ENCODE measurements around the gene HCFC1. TPM values are rescaled to one million over a fixed set of nuclear protein-coding genes. Genes with fewer than 3 reads are reported as not detected.

HCFC1 gene
- total and polyA plus RNA-seq, 2 of the 8 experiments (the other 6 are each of a cell fraction or from before 2014, with no cell fraction given), result 24.9 to 117 TPM

DNA sequence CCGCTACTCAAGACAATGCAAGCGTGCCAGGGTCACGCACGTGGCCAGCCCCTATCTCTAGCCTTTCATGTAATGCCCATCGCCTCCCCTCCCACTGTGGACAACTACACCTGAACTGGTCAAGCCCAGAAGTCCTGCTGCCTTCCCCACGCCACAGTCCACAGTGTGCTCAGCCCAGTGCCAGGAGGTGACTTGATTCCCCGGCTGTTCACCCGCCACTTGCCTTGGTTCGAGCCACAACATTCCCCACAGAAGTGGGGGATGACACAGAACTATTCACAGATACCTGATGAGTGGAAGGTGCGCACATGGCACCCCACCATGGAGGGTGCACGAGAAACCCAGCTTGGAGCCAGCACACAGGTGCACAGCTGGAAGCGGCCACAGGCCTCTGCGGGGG lies 52.3 kb downstream of the HCFC1 start:
- no peak overlapping the region for H2BK15ac ChIP-seq (ENCODE audit: low read length)
- no peaks in the 10 kb centered on the region for H3K79me1 ChIP-seq (ENCODE audit: low read depth, low read length)
- no peaks in the 10 kb centered on the region for H3K23me2 ChIP-seq (ENCODE audit: low read depth, low read length)
- no peak overlapping the region for H4K91ac ChIP-seq (replicated peaks; ENCODE audit: insufficient read length, low read length)
- no peak overlapping the region for H4K5ac ChIP-seq (ENCODE audit: insufficient read length, low read depth, low read length)
- no peak overlapping the region for H2AFZ ChIP-seq (ENCODE audit: low read length)
- no peak overlapping the region for H3K9ac ChIP-seq (replicated peaks in 1 of 4; ENCODE audit: extremely low read depth in 1 of 4, low read depth in 3 of 4, low read length in 3 of 4)
- no peak overlapping the region for H3K56ac ChIP-seq (replicated peaks; ENCODE audit: insufficient read length, low read depth, low read length)
- peaks cover 0 to 4% (median 0%) of the 10 kb centered on the region in 4 experiments; a peak in 2 of 7 replicates for H3K4me1 ChIP-seq (replicated peaks in 1 of 4; ENCODE audit: control insufficient read depth in 3 of 4, insufficient read depth in 4 of 4, low read length in 3 of 4)
- 0 out of 8 replicates have a peak, but pooled peaks cover 0 to 2% (median 0%) of the 10 kb centered on the region in 4 experiments for H3K36me3 ChIP-seq (ENCODE audit: control insufficient read depth in 2 of 4, insufficient read depth in 4 of 4, low read length in 3 of 4)
- peaks cover 0 to 2% of the 10 kb centered on the region in 2 experiments for H4K20me1 ChIP-seq (replicated peaks in 1 of 2; ENCODE audit: control insufficient read depth in 1 of 2, insufficient read depth in 2 of 2, low read length in 2 of 2)
- H2BK12ac ChIP-seq (ENCODE audit: low read depth, low read length), result no peak overlapping the region
- H3K9me3 ChIP-seq (ENCODE audit: insufficient read depth in 2 of 2, low read depth in 1 of 2, low read length in 1 of 2), result no peaks in the 10 kb centered on the region
- POLR2A ChIA-PET (ENCODE audit: partially characterized antibody), result interaction anchor here (1.3 to 14.9 kb wide), 2 partner anchors 18 to 22 kb away, joined by 3 to 231 read pairs; partner anchors contain the start of genes NAA10 and RENBP
- H2BK120ac ChIP-seq (replicated peaks; ENCODE audit: low read depth, low read length), result no peak overlapping the region
- CTCF ChIA-PET (ENCODE audit: partially characterized antibody), result interaction anchor here (7.0 kb wide), 1 partner anchor 8 kb away, joined by 65 read pairs; no protein-coding TSS in a partner anchor
- DNase-seq (ENCODE audit: low read depth in 1 of 2, low spot score in 2 of 2) (no peak), FAIRE-seq (no peak)
- no peak overlapping the region for H2BK20ac ChIP-seq (ENCODE audit: low read length)
- 97% methylated on average over 7 of the region's 13 CpGs; no CpG with 5 or more reads in 1 of the 2 experiments for WGBS, 2 experiments (ENCODE audit: extremely low coverage in 1 of 2, insufficient coverage in 1 of 2, insufficient read length in 1 of 2, insufficient replicate concordance in 2 of 2, low coverage in 1 of 2, low lambda C conversion rate in 2 of 2, missing lambda C conversion rate in 1 of 2)
- TF ChIP-seq, protein P1, sequence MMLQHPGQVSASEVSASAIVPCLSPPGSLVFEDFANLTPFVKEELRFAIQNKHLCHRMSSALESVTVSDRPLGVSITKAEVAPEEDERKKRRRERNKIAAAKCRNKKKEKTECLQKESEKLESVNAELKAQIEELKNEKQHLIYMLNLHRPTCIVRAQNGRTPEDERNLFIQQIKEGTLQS (IDR thresholded peaks at IDR 0.05; ENCODE audit: insufficient read depth, low read depth, low read length), result no peak
- TF ChIP-seq PHF8 (conservative IDR thresholded peaks at IDR 0.05; ENCODE audit: low read depth, low read length), result no peak
- TF ChIP-seq, protein P2, sequence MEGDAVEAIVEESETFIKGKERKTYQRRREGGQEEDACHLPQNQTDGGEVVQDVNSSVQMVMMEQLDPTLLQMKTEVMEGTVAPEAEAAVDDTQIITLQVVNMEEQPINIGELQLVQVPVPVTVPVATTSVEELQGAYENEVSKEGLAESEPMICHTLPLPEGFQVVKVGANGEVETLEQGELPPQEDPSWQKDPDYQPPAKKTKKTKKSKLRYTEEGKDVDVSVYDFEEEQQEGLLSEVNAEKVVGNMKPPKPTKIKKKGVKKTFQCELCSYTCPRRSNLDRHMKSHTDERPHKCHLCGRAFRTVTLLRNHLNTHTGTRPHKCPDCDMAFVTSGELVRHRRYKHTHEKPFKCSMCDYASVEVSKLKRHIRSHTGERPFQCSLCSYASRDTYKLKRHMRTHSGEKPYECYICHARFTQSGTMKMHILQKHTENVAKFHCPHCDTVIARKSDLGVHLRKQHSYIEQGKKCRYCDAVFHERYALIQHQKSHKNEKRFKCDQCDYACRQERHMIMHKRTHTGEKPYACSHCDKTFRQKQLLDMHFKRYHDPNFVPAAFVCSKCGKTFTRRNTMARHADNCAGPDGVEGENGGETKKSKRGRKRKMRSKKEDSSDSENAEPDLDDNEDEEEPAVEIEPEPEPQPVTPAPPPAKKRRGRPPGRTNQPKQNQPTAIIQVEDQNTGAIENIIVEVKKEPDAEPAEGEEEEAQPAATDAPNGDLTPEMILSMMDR (IDR thresholded peaks at IDR 0.05; ENCODE audit: control extremely low read depth in 1 of 3, insufficient read depth in 1 of 3, low read depth in 1 of 3, low read length in 3 of 3), result no peak
- TF ChIP-seq CREB1 (IDR thresholded peaks at IDR 0.05), result no peak
- TF ChIP-seq SAP30 (IDR thresholded peaks at IDR 0.05; ENCODE audit: insufficient read depth, insufficient replicate concordance, low read length), result no peak
- no peak for TF ChIP-seq KDM4A (IDR thresholded peaks at IDR 0.05; ENCODE audit: low read depth, low read length, severe bottlenecking)
- no peak for TF ChIP-seq POLR2AphosphoS5 (IDR thresholded peaks at IDR 0.05; ENCODE audit: low read depth, low read length)
- no peak for TF ChIP-seq HDAC6 (IDR thresholded peaks at IDR 0.05; ENCODE audit: low read depth, low read length)
- TF ChIP-seq RFX5 (IDR thresholded peaks at IDR 0.05; ENCODE audit: borderline replicate concordance, low read depth, low read length), result no peak
- TF ChIP-seq TAF1 (IDR thresholded peaks at IDR 0.05; ENCODE audit: low read depth, low read length), result no peak
- H4K8ac ChIP-seq (ENCODE audit: extremely low read depth, insufficient read depth, low read length), result no peak overlapping the region
- no peak overlapping the region for H3K4me2 ChIP-seq (ENCODE audit: insufficient read depth in 1 of 2, low read depth in 2 of 2, low read length in 2 of 2)
- H2AK5ac ChIP-seq (ENCODE audit: low read depth, low read length), result no peak overlapping the region
- H3K18ac ChIP-seq (ENCODE audit: extremely low read depth, low read length), result no peak overlapping the region
- no peaks in the 10 kb centered on the region for H3K79me2 ChIP-seq (ENCODE audit: control insufficient read depth in 1 of 2, insufficient read depth in 2 of 2, low read length in 2 of 2)
- H3K23ac ChIP-seq (ENCODE audit: insufficient read length), result no peak overlapping the region
- H3K4ac ChIP-seq (replicated peaks; ENCODE audit: insufficient read length, low read depth, low read length), result no peak overlapping the region
- H3K4me3 ChIP-seq (ENCODE audit: extremely low read depth in 1 of 4, insufficient read depth in 2 of 4, low read depth in 3 of 4, low read length in 4 of 4), result no peak overlapping the region
- H3K27ac ChIP-seq (ENCODE audit: low read depth, low read length), result no peak overlapping the region
- H3K14ac ChIP-seq (ENCODE audit: insufficient read length), result no peak overlapping the region
- H3K27me3 ChIP-seq (replicated peaks in 1 of 4; ENCODE audit: control insufficient read depth in 3 of 4, extremely low read depth in 1 of 4, insufficient read depth in 3 of 4, low read length in 3 of 4), result no peaks in the 10 kb centered on the region
- no peak overlapping the region for H2BK5ac ChIP-seq (ENCODE audit: low read depth, low read length)
